ENCODE results near the gene STIP1.
"Not testable (repeated sequence)": the region's sequence is repeated elsewhere in the genome, so short reads cannot be mapped to it uniquely, and the experiment has no call there.

The STIP1 gene

GRCh38 chr11:64238076-64238475 lies 52.1 kb downstream of the STIP1 start:
- DNase-seq (ENCODE audit: low read depth), result no peak

GRCh38 chr11:64238999-64239398 lies 53.0 kb downstream of the STIP1 start:
- DNase-seq (ENCODE audit: low read depth), result no peak

- no peak for DNase-seq (ENCODE audit: low read depth)
Measured at GRCh38 chr11:64239662-64240434, 53.9 kb downstream of the STIP1 start.

GRCh38 chr11:64240435-64241240 lies 54.7 kb downstream of the STIP1 start, which contains the start of gene FKBP2:
FKBP2 (plus strand) TSS chr11:64241095; CDS start chr11:64242388, 1,293 bp downstream.
- DNase-seq (ENCODE audit: low read depth), result peak; percentile 93

- peak; percentile 98 for DNase-seq (ENCODE audit: low read depth)
Measured at GRCh38 chr11:64241241-64241490, 55.2 kb downstream of the STIP1 start.

- DNase-seq (ENCODE audit: low read depth), result no peak
Measured at GRCh38 chr11:64241491-64242374, 55.8 kb downstream of the STIP1 start.

GRCh38 chr11:64243236-64243854 lies 57.4 kb downstream of the STIP1 start:
- DNase-seq (ENCODE audit: low read depth), result no peak

GRCh38 chr11:64244107-64244506 lies 58.1 kb downstream of the STIP1 start:
- DNase-seq (ENCODE audit: low read depth), result no peak

- no peak for DNase-seq (ENCODE audit: low read depth)
Measured at GRCh38 chr11:64244966-64245365, 59.0 kb downstream of the STIP1 start.

GRCh38 chr11:64245401-64245796 lies 59.4 kb downstream of the STIP1 start:
- DNase-seq (ENCODE audit: low read depth), result no peak

GRCh38 chr11:64245797-64246620 lies 60.0 kb downstream of the STIP1 start:
- peak; percentile 88 for DNase-seq (ENCODE audit: low read depth)

GRCh38 chr11:64246621-64246870 lies 60.6 kb downstream of the STIP1 start:
- DNase-seq (ENCODE audit: low read depth), result not testable (repeated sequence)

- peak; percentile 73 for DNase-seq (ENCODE audit: low read depth)
Measured at GRCh38 chr11:64246871-64247728, 61.1 kb downstream of the STIP1 start, which contains the start of gene PPP1R14B. PPP1R14B (minus strand) TSS chr11:64246943; CDS start chr11:64246673, 270 bp downstream.

- DNase-seq (ENCODE audit: low read depth), result no peak
Measured at GRCh38 chr11:64247729-64248531, 62.0 kb downstream of the STIP1 start.

GRCh38 chr11:64248578-64248977 lies 62.6 kb downstream of the STIP1 start:
- DNase-seq (ENCODE audit: low read depth), result no peak

GRCh38 chr11:64249038-64249437 lies 63.1 kb downstream of the STIP1 start:
- DNase-seq (ENCODE audit: low read depth), result no peak

GRCh38 chr11:64249563-64250414 lies 63.8 kb downstream of the STIP1 start:
- no peak for DNase-seq (ENCODE audit: low read depth)

- DNase-seq (ENCODE audit: low read depth), result no peak
Measured at GRCh38 chr11:64250415-64251015, 64.5 kb downstream of the STIP1 start.

All from amniotic epithelial cell (primary cell).